Peyer's patch (tissue), 4 donors: ENCODE data around the gene LRIG2. TPM values are rescaled to one million over a fixed set of nuclear protein-coding genes. Genes with fewer than 3 reads are reported as not detected.

Experiments used
- DNase-seq, 3 donors: peaks; one replicate each; pipeline ENCODE4 v3.0.0-alpha.2; 2017 to 2019
- H3K27ac ChIP-seq, 4 donors: fragments of 200-600 bp; sonication (generic); one replicate each; pipeline ENCODE4 v1.5.1; 2016 to 2019
- H3K27me3 ChIP-seq, 2 donors: fragments of 200-600 bp; sonication (generic); one replicate each; pipeline ENCODE4 v1.5.1; 2019
- H3K36me3 ChIP-seq, 3 donors: fragments of 200-600 bp; sonication (generic); one replicate each; pipeline ENCODE4 v1.5.1; 2016 to 2019
- H3K4me1 ChIP-seq, 4 donors: fragments of 200-600 bp; sonication (generic); one replicate each; pipeline ENCODE4 v1.5.1; 2016 to 2019
- H3K4me3 ChIP-seq, 4 donors: fragments of 200-600 bp; sonication (generic); 1 replicate in 3 of 4; 2 replicates in 1 of 4; pipeline ENCODE4 v1.5.1; 2016 to 2019; ENCODE audit warnings: mild to moderate bottlenecking in 1 of 4
- H3K9me3 ChIP-seq, 4 donors: fragments of 200-600 bp; sonication (generic); one replicate each; pipeline ENCODE4 v1.5.1; 2016 to 2019; ENCODE audit warnings: mild to moderate bottlenecking in 1 of 4
- POLR2A ChIP-seq, 2 donors: fragments of 450-650 bp; IDR thresholded peaks; one replicate each; pipeline ENCODE4 v1.5.1; 2017; ENCODE audit warnings: antibody characterized with exemption in 2 of 2, mild to moderate bottlenecking in 2 of 2, moderate library complexity in 2 of 2
- total RNA-seq, 4 donors: library from RNA; depleted of rRNA; stranded (reverse); fragments of >200 nt; gene quantifications; one replicate each; pipeline ENCODE4 v1.1.0, GENCODE V29; 2016
- TF ChIP-seq, protein P1 (sequence below), 6 experiments: fragments of 450-650 bp in 4 of 6; fragments of 200-600 bp in 2 of 6; sonication (generic) in 1 of 6; IDR thresholded peaks; one replicate each; pipeline ENCODE4 v1.5.1; 2017 to 2019; ENCODE audit warnings: antibody characterized with exemption in 6 of 6, mild to moderate bottlenecking in 3 of 6, moderate library complexity in 1 of 6

LRIG2 gene
- total RNA-seq, 4 donors from 2014 or later = 9.5 to 38.7 (median 24.0) TPM

DNA sequence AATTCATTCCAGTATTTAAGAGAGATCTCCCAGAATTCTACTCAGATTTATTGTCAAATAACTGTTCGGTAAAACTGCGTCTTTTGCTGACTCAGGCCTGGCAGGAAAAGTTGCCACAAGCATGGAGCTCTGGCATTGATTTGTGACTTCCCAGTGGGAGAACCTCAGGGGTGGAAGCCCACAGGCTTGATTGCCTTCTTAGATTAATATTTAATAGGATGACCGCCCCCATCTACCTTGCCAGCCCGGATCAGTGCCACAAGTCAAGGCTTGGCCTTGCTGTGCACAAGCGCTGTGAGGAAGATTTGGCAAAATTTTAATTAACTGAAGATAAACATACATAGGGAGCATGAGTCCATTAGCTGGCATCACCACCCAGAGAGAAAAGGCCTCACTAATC is 93.5 kb downstream of the LRIG2 start:
- DNase-seq = no peak
- no peaks in the 10 kb centered on the region for H3K9me3 ChIP-seq
- no peaks in the 10 kb centered on the region for H3K4me1 ChIP-seq
- H3K36me3 ChIP-seq = no peaks in the 10 kb centered on the region
- no peaks in the 10 kb centered on the region for H3K27me3 ChIP-seq
- TF ChIP-seq, protein P1, sequence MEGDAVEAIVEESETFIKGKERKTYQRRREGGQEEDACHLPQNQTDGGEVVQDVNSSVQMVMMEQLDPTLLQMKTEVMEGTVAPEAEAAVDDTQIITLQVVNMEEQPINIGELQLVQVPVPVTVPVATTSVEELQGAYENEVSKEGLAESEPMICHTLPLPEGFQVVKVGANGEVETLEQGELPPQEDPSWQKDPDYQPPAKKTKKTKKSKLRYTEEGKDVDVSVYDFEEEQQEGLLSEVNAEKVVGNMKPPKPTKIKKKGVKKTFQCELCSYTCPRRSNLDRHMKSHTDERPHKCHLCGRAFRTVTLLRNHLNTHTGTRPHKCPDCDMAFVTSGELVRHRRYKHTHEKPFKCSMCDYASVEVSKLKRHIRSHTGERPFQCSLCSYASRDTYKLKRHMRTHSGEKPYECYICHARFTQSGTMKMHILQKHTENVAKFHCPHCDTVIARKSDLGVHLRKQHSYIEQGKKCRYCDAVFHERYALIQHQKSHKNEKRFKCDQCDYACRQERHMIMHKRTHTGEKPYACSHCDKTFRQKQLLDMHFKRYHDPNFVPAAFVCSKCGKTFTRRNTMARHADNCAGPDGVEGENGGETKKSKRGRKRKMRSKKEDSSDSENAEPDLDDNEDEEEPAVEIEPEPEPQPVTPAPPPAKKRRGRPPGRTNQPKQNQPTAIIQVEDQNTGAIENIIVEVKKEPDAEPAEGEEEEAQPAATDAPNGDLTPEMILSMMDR (IDR thresholded peaks at IDR 0.05) = no peak
- no peak for TF ChIP-seq POLR2A (IDR thresholded peaks at IDR 0.05)
- no peak overlapping the region for H3K4me3 ChIP-seq
- H3K27ac ChIP-seq = no peak overlapping the region

GRCh38 chr1:113168946-113169345 is 95.9 kb downstream of the LRIG2 start:
- Histone ChIP-seq H3K4me3 (no peak overlapping the region), H3K27me3 (no peaks in the 10 kb centered on the region), H3K36me3 (no peaks in the 10 kb centered on the region), H3K4me1 (no peaks in the 10 kb centered on the region), H3K27ac (no peak overlapping the region), H3K9me3 (peaks cover 0 to 8% (median 0%) of the 10 kb centered on the region in 4 donors)
- no peak for DNase-seq
- TF ChIP-seq POLR2A (IDR thresholded peaks at IDR 0.05) = no peak
- TF ChIP-seq, protein P1 (IDR thresholded peaks at IDR 0.05) = no peak

- TF ChIP-seq POLR2A (IDR thresholded peaks at IDR 0.05) = no peak
- TF ChIP-seq, protein P1 (IDR thresholded peaks at IDR 0.05) = no peak
- no peaks in the 10 kb centered on the region for H3K4me1 ChIP-seq
- H3K4me3 ChIP-seq = no peak overlapping the region
- no peak overlapping the region for H3K27ac ChIP-seq
- H3K36me3 ChIP-seq = no peaks in the 10 kb centered on the region
- DNase-seq = no peak
- peaks cover 0 to 8% (median 0%) of the 10 kb centered on the region in 4 donors for H3K9me3 ChIP-seq
- no peaks in the 10 kb centered on the region for H3K27me3 ChIP-seq
Observed at GRCh38 chr1:113169591-113169990, 96.6 kb downstream of the LRIG2 start.

DNA sequence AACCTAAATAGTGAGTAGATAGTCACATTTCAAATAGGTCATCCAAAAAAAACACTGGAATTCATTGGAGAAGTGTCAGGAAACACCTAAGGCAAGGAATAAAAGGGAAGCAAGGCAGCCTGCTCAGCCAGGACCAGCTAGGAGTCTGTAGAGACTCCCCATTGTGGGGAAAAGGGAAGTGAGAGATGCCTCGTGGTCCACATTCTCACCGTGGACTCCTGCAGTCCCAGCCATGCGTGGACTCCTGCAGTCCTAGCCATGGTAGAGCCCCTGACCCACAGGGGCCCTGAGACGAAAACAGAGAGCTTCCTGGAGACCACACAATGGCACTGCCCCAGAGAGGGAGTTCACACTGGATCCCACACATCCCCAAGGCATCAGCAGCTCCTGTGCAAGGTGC is 97.5 kb downstream of the LRIG2 start:
- Histone ChIP-seq H3K36me3 (no peaks in the 10 kb centered on the region), H3K27me3 (no peaks in the 10 kb centered on the region), H3K4me3 (no peak overlapping the region), H3K27ac (no peak overlapping the region), H3K4me1 (no peaks in the 10 kb centered on the region), H3K9me3 (peaks cover 0 to 8% (median 0%) of the 10 kb centered on the region in 4 donors)
- TF ChIP-seq, protein P1 (IDR thresholded peaks at IDR 0.05) = no peak
- no peak for TF ChIP-seq POLR2A (IDR thresholded peaks at IDR 0.05)
- DNase-seq = no peak

- H3K36me3 ChIP-seq = no peaks in the 10 kb centered on the region
- H3K4me1 ChIP-seq = no peaks in the 10 kb centered on the region
- no peak overlapping the region for H3K27ac ChIP-seq
- H3K4me3 ChIP-seq = no peak overlapping the region
- no peak for DNase-seq
- TF ChIP-seq, protein P1 (IDR thresholded peaks at IDR 0.05) = no peak
- TF ChIP-seq POLR2A (IDR thresholded peaks at IDR 0.05) = no peak
- H3K9me3 ChIP-seq = peaks cover 0 to 5% (median 0%) of the 10 kb centered on the region in 4 donors
- H3K27me3 ChIP-seq = no peaks in the 10 kb centered on the region
Observed at GRCh38 chr1:113178106-113178505, 105.1 kb downstream of the LRIG2 start.

DNA sequence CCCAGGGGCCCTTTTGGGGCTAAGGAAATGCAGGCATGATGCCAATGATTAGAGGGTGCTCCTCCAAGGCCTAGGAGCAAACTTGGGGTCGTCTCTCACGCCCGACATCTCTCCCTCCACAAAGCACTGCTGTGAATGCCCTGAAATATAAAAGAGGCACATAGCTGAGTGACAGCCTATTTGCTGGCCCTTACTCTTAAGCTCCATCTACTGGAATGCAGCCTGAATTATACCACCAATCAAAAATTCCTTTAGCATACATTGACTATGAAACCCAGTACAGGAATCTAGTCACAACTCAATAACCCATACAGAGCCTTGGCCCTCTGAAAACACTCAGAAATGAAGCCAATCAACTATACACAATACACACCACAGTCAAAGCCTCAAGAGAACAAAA is 105.5 kb downstream of the LRIG2 start:
- no peak for TF ChIP-seq POLR2A (IDR thresholded peaks at IDR 0.05)
- TF ChIP-seq, protein P1 (IDR thresholded peaks at IDR 0.05) = no peak
- DNase-seq = no peak
- H3K4me1 ChIP-seq = no peaks in the 10 kb centered on the region
- H3K9me3 ChIP-seq = peaks cover 0 to 2% (median 0%) of the 10 kb centered on the region in 4 donors
- no peak overlapping the region for H3K4me3 ChIP-seq
- no peak overlapping the region for H3K27ac ChIP-seq
- no peaks in the 10 kb centered on the region for H3K27me3 ChIP-seq
- H3K36me3 ChIP-seq = no peaks in the 10 kb centered on the region
